Left renal pelvis (tissue), 4 donors: ENCODE data around the gene SNTG2. TPM values are rescaled to one million over a fixed set of nuclear protein-coding genes. Genes with fewer than 3 reads are reported as not detected.
"Not testable (repeated sequence)": the region's sequence is repeated elsewhere in the genome, so short reads cannot be mapped to it uniquely, and the experiment has no call there.

Experiments used
- DNase-seq, 4 donors: peaks; one replicate each; pipeline ENCODE4 v3.0.0-alpha.2; 2013; ENCODE audit warnings: low read depth in 4 of 4, low spot score in 3 of 4
- polyA plus RNA-seq, 4 donors: library from polyadenylated mRNA; unstranded; fragments of 120-200 nt; gene quantifications; one replicate each; pipeline ENCODE4 v1.2.1, GENCODE V29; 2013; ENCODE audit not compliant: insufficient read length in 4 of 4

SNTG2 gene
- polyA plus RNA-seq, 4 donors: 1.8 to 2.5 (median 2.4) TPM

- no peak for DNase-seq
Measured at GRCh38 chr2:1353543-1353942, 402.9 kb downstream of the SNTG2 start.

- no peak for DNase-seq
Measured at GRCh38 chr2:1360144-1360543, 409.5 kb downstream of the SNTG2 start.

- no peak for DNase-seq
Measured at GRCh38 chr2:1360557-1361250, 410.1 kb downstream of the SNTG2 start.

GRCh38 chr2:1363367-1363766 is 412.7 kb downstream of the SNTG2 start:
- DNase-seq: no peak

DNA sequence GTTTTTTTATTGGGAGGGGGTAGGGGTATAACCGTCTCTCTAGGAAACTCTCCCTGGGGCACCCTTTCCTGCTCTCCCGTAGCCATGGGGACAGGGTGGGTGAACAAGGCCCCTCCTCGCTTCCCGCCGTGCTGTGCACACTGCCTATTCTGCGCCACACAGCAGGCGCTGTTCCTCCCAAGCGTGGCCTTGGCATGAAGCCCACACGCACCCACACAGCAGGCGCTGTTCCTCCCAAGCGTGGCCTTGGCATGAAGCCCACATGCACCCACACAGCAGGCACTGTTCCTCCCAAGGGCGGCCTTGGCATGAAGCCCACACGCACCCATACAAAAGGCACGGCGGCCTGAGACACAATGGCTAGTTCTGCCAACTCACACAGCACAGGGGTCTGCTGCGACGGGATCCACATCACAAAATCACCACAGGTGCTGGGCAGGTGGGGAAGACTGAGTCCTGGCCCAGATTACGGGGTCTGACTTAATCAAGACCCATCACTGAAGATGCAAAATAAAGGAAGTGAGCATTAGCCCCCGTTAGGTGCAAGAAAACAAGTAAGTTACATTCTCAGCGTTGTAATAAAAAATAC is 416.0 kb downstream of the SNTG2 start:
- no peak for DNase-seq

DNA sequence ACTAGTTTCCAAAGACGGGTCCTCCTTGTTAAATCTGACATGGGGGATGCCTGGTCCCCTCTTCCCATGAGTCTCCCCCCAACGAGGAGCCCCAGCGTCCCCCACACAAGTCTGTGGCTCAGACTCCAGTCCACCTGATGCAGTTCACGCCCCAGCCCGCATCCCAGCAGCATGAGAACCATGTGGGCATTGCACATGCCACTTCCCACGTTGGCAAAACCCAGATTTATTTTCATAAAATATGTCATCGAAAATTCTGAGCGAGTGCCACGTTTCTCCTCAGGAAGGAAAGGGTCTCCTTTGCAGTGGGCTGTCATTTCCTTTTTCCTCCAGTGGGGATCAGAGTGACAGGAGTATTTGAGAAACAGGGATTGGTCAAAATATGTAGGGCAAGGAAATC is 417.0 kb downstream of the SNTG2 start:
- no peak for DNase-seq

DNA sequence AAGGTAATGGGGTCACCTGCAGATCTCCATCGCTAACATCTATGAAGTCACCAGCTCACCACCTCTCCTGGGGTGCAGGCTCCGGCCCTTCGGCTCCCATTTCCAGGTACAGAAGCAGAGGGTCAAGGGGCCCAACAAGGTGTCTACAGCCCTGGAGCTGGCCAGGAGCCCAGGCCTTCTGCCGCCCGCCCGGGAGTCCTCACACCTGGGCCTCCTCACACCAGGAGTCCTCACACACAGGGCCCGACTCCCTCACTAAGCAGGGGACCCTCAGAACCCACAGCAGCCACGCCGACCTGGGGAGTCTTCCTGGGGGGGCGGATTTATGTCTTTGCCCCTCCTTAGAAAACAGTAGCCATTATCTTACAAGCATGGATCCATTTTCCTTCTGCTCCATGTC is 419.3 kb downstream of the SNTG2 start:
- no peak for DNase-seq

- no peak for DNase-seq
Measured at GRCh38 chr2:1370461-1370860, 419.8 kb downstream of the SNTG2 start.

GRCh38 chr2:1371082-1371481 is 420.4 kb downstream of the SNTG2 start:
- no peak for DNase-seq

- DNase-seq: no peak
Measured at GRCh38 chr2:1373830-1374229, 423.2 kb downstream of the SNTG2 start.

- DNase-seq: no peak
Measured at GRCh38 chr2:1374287-1374686, 423.6 kb downstream of the SNTG2 start.

DNA sequence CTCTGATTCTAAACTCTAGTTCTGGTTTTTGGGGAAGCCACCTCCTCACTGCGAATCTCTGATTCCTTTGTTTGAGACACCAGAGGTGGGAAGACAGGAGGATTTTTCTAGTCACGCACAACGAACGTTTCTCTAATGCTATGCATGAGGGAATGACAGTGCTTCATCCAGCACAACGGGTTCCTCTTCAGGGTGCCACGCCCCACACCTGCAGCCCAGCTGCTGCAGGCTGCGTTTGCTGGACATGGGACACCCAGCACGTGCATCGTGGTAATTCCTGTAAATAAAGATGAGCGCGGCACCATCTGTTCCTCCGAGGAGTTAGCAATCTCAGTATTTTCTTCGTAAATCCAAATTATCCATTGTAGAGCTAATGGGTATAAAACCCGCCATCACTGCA is 425.1 kb downstream of the SNTG2 start:
- no peak for DNase-seq

GRCh38 chr2:1377473-1377872 is 426.8 kb downstream of the SNTG2 start:
- no peak for DNase-seq

- no peak for DNase-seq
Measured at GRCh38 chr2:1378456-1379150, 428.0 kb downstream of the SNTG2 start.

- DNase-seq: no peak
Measured at GRCh38 chr2:1381644-1382043, 431.0 kb downstream of the SNTG2 start.

GRCh38 chr2:1387954-1388725 is 437.5 kb downstream of the SNTG2 start:
- not testable (repeated sequence) for DNase-seq

GRCh38 chr2:1390118-1390517 is 439.5 kb downstream of the SNTG2 start:
- not testable (repeated sequence) for DNase-seq

GRCh38 chr2:1393321-1393720 is 442.7 kb downstream of the SNTG2 start:
- DNase-seq: no peak

DNA sequence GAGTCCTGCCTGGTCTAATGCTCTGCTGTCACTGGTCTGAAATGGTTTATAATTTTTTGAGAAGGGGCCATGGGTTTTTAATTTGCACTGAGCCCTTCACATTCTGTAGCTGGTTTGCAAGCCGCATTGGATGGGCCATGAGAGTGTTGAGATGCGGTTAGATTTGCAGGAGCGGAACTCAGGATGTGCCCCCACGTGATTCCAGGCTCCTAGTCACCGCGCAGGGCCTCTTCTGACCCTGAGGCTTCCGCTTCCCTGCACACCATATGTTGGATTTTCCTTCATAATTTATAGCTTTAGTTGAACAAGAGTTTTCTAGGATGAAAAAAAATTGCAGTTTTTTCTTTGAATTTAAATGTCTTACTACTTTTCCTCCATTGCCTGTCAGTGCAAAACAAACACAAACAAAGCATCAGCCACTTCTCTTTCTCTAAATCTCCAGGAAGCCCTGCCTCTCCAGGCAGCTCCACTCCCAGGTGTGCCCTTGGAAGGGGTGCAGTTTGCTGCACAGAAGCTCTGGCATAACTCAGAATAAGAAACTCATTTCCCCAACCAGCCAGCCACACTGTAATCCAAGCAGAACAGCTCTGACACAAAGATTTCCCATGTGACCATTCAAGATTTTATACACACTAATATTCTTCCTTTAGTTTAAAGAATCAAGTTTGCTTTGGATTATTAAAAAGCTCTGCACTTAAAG is 444.2 kb downstream of the SNTG2 start:
- DNase-seq: no peak

GRCh38 chr2:1397350-1397749 is 446.7 kb downstream of the SNTG2 start:
- no peak for DNase-seq

DNA sequence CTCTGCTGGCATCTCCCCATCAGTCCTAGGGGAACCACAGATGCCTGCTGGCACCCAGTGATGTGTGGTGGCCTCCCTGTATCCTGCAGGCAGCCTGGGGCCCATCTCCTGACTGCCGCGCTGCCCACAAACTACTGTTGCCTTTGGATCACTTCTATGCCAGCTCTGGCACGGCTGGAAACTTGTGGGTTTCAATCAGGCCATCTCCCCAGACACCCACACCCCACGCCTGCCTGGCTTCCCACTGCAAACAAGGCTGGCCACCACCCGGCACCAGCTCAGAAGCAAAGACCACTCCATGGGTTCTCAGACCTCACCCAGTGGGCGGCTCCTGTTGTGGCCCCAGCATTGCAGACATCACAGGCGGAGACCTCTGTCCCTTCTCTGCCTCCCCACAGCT is 447.5 kb downstream of the SNTG2 start:
- no peak for DNase-seq
